Psoas muscle (tissue), 8 donors: ENCODE results near the gene POLDIP3. TPM values are rescaled to one million over a fixed set of nuclear protein-coding genes. Genes with fewer than 3 reads are reported as not detected.
A peak's percentile ranks its signal among the peaks of the same experiment; 100 is the strongest.

Source experiments
- ATAC-seq, 4 donors: fragments of 200-7000 bp; cut with Tn5 transposase; one replicate each; pipeline ENCODE4 v1.9.1; 2020; ENCODE audit warnings: moderate library complexity in 3 of 4, mild to moderate bottlenecking in 2 of 4
- DNase-seq, 2 donors: peaks; one replicate each; pipeline ENCODE4 v3.0.0-alpha.2; 2020
- H3K27ac ChIP-seq: fragments of 200-600 bp; one replicate; pipeline ENCODE4 v1.8.0; 2022
- H3K27me3 ChIP-seq, 3 donors: fragments of 200-600 bp in 1 of 3; one replicate each; pipeline versions ENCODE4 v1.6.1 to v1.8.0; 2013 to 2022; ENCODE audit warnings: low read length in 2 of 3, mild to moderate bottlenecking in 2 of 3, moderate library complexity in 1 of 3; ENCODE audit not compliant: insufficient read depth in 3 of 3
- H3K36me3 ChIP-seq, 2 donors: fragments of 200-600 bp in 1 of 2; one replicate each; pipeline versions ENCODE4 v1.6.1 to v1.8.0; 2013 to 2022; ENCODE audit warnings: low read depth in 1 of 2, mild to moderate bottlenecking in 1 of 2, moderate library complexity in 1 of 2; ENCODE audit not compliant: insufficient read depth in 1 of 2
- H3K4me1 ChIP-seq: fragments of 200-600 bp; one replicate; pipeline ENCODE4 v1.8.0; 2022
- H3K4me3 ChIP-seq: fragments of 200-600 bp; one replicate; pipeline ENCODE4 v1.8.0; 2022; ENCODE audit warnings: mild to moderate bottlenecking
- H3K9me3 ChIP-seq: fragments of 200-600 bp; one replicate; pipeline ENCODE4 v1.8.0; 2022
- WGBS, 3 donors: extraction: QIAGEN DNeasy Blood & Tissue Kit; methylation state at CpG; one replicate each; pipeline versions ENCODE4 v1.1.6 to v1.1.7; 2013; 5-methylcytosine and 5-hydroxymethylcytosine counted together
- intact Hi-C, 2 donors: fragments of 100-400 bp; cut with DNase I; formaldehyde crosslinking; loops; one replicate each; pipeline versions ENCODE4 v1.11.0 to v1.14.2; 2022
- long read RNA-seq, 2 donors: library from polyadenylated mRNA; unstranded; transcript quantifications; one replicate each; pipeline ENCODE4 v2.0.0, GENCODE V29; 2021
- polyA plus RNA-seq, 3 donors: library from polyadenylated mRNA; stranded (reverse); fragments of 200-250 nt; gene quantifications; one replicate each; pipeline ENCODE4 v1.2.3, GENCODE V29; 2013
- total RNA-seq, 4 donors: library from RNA; stranded (reverse); fragmentation: NEBNext Ultra II Directional in 2 of 4; extraction: Animal tissue kit (Norgen Biotek cat#: 25700) in 2 of 4; gene quantifications; one replicate each; pipeline versions ENCODE4 v1.2.1 to v1.2.4, GENCODE V29; 2021 to 2023
- TF ChIP-seq, protein P1 (sequence below): fragments of 200-600 bp; IDR thresholded peaks from one replicate; pipeline ENCODE4 v1.8.0; 2022; ENCODE audit warnings: antibody characterized with exemption
- donor health status: healthy with polysubstance abuse.
- donor health status: DM: no; HTN: no; CAD: no; lungs with moderate emphysema.
- donor health status: Bipolar disorder and iron deficiency.
- donor health status: healthy.
- donor health status: DM: yes; HTN: yes; CAD: no.
- donor health status: DM: no; HTN: no; CAD: no.
- donor health status: DM: no; HTN: no; CAD: no.
- donor health status: DM: yes; HTN: yes; CAD: no.

The POLDIP3 gene
- total RNA-seq, result 10 to 100 TPM; 30.6 to 47.1 (median 34.9) TPM
- polyA plus RNA-seq, result 10 to 100 TPM; 25.0 to 33.7 (median 26.5) TPM
- long read RNA-seq, donor 1, transcript POLDIP3-201 (9 exons, 3,441 nt), result major isoform, 22 of 43 reads
- long read RNA-seq, donor 1, partial matches to known transcripts, result 7 of 43 reads
- long read RNA-seq, donor 1, other reads (novel, unspliced or antisense), result 14 of 43 reads
- long read RNA-seq, donor 2, transcript POLDIP3-203 (8 exons, 3,323 nt), result minor isoform, 8 of 122 reads
- long read RNA-seq, donor 2, transcript POLDIP3-201 (9 exons, 3,441 nt), result major isoform, 74 of 122 reads
- long read RNA-seq, donor 2, partial matches to known transcripts, result 13 of 122 reads
- long read RNA-seq, donor 2, other reads (novel, unspliced or antisense), result 27 of 122 reads

GRCh38 chr22:42614312-42615091 lies at the start of gene POLDIP3:
POLDIP3 (minus strand) TSS chr22:42614883; CDS start chr22:42614857, 26 bp downstream.
- intact Hi-C loops, result loop anchor here (5.0 kb wide), 2 partner anchors 73 to 83 kb away; no protein-coding TSS in a partner anchor
- no peaks in the 10 kb centered on the region for H3K27me3 ChIP-seq
- TF ChIP-seq, protein P1, sequence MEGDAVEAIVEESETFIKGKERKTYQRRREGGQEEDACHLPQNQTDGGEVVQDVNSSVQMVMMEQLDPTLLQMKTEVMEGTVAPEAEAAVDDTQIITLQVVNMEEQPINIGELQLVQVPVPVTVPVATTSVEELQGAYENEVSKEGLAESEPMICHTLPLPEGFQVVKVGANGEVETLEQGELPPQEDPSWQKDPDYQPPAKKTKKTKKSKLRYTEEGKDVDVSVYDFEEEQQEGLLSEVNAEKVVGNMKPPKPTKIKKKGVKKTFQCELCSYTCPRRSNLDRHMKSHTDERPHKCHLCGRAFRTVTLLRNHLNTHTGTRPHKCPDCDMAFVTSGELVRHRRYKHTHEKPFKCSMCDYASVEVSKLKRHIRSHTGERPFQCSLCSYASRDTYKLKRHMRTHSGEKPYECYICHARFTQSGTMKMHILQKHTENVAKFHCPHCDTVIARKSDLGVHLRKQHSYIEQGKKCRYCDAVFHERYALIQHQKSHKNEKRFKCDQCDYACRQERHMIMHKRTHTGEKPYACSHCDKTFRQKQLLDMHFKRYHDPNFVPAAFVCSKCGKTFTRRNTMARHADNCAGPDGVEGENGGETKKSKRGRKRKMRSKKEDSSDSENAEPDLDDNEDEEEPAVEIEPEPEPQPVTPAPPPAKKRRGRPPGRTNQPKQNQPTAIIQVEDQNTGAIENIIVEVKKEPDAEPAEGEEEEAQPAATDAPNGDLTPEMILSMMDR, result no peak
- 0% methylated on average over 67 to 85 of the region's 85 CpGs for WGBS, 3 donors
- peaks cover 0 to 24% of the 10 kb centered on the region in 2 donors for H3K36me3 ChIP-seq
- H3K9me3 ChIP-seq, result no peaks in the 10 kb centered on the region
- DNase-seq, result peak; percentile 99 to 100
- peak within 1 kb of the TSS; percentile 96 for H3K4me3 ChIP-seq
- peak; percentile 85 to 89 (median 88) for ATAC-seq
- peaks cover 49% of the 10 kb centered on the region for H3K4me1 ChIP-seq
- H3K27ac ChIP-seq, result peak within 1 kb of the TSS; percentile 92

- H3K9me3 ChIP-seq, result no peaks in the 10 kb centered on the region
- no peaks in the 10 kb centered on the region for H3K27me3 ChIP-seq
- ATAC-seq (peak; percentile 88 to 97 (median 90)), DNase-seq (peak; percentile 89 to 93)
- H3K4me1 ChIP-seq, result peaks cover 5% of the 10 kb centered on the region
- H3K27ac ChIP-seq, result peak overlapping the region; percentile 46
- WGBS, 3 donors, result 5 to 8% (median 5%) methylated on average over 55 to 68 of the region's 68 CpGs
- H3K36me3 ChIP-seq, result no peaks in the 10 kb centered on the region
- intact Hi-C loops, result loop anchor here (1.0 to 5.0 kb wide), 5 partner anchors 40 to 160 kb away; partner anchors contain the start of gene A4GALT (in 1 of the 2)
- peak overlapping the region; percentile 72 for H3K4me3 ChIP-seq
- TF ChIP-seq, protein P1, result peak; percentile 88
Measured at GRCh38 chr22:42661985-42662831, 47.5 kb upstream of the POLDIP3 start.

DNA sequence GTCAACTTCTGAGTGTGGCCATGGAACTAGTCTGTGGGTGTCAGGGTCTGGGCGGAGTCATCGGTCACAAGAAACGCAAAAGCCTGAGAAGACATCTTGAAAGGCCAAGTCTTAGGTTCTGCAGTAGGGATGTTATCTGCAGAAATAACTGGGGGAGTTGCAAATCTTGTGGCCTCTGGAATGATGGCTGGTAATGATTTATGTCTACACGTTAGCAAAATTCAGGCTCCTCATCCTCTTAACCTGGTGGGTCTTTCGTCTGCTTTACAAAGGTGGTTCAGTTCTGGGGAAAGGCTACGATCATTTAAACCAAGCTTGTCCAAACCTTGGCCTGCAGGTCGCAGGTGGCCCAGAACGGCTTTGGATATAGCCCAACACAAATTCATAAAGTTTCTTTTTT lies 41.9 kb upstream of the POLDIP3 start:
- DNase-seq (no peak), ATAC-seq (no peak)
- Histone ChIP-seq H3K4me3 (no peak overlapping the region), H3K9me3 (no peaks in the 10 kb centered on the region), H3K36me3 (no peaks in the 10 kb centered on the region), H3K4me1 (no peaks in the 10 kb centered on the region), H3K27ac (no peak overlapping the region), H3K27me3 (no peaks in the 10 kb centered on the region)
- TF ChIP-seq, protein P1, result no peak
- intact Hi-C loops, result no loop called here
- WGBS, 3 donors, result 96 to 98% (median 97%) methylated on average over 8 of the region's 8 CpGs

GRCh38 chr22:42655693-42656092 lies 41.0 kb upstream of the POLDIP3 start:
- intact Hi-C loops, result no loop called here
- TF ChIP-seq, protein P1, result no peak
- H3K27ac ChIP-seq, result no peak overlapping the region
- H3K4me1 ChIP-seq, result no peaks in the 10 kb centered on the region
- no peak overlapping the region for H3K4me3 ChIP-seq
- H3K36me3 ChIP-seq, result no peaks in the 10 kb centered on the region
- H3K9me3 ChIP-seq, result no peaks in the 10 kb centered on the region
- no peak for DNase-seq
- no peaks in the 10 kb centered on the region for H3K27me3 ChIP-seq
- WGBS, 3 donors, result 64 to 72% (median 67%) methylated on average over 9 of the region's 9 CpGs
- no peak for ATAC-seq
